Measurements from ENCODE around the gene A3GALT2. TPM values are rescaled to one million over a fixed set of nuclear protein-coding genes. Genes with fewer than 3 reads are reported as not detected.

A3GALT2 gene
- total RNA-seq, 4 donors from 2014 or later: 0.89 TPM; not detected in 3

DNA sequence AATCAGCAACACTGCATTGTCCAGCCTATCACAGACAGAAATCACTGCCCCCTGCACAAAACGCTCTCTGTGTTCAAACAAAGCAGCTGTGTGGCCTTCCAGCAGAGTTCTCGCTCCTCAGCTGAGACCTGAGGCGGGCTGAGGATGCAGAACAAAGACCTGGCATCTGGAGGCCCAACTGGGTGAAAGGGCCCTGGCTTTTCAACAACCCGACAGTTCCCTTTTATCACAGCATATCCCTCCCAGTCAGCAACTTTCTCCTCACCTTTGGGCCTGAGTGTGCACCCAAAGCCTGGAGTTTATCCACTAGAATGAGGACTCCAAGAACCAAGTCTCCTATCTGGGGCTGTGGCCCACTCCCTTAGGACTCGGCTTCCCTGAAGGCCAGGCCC is 42.6 kb upstream of the A3GALT2 start:
- H3K9me3 ChIP-seq: no peaks in the 10 kb centered on the region
- H3K4me1 ChIP-seq: peaks cover 45 to 66% of the 10 kb centered on the region in 2 donors
- no peaks in the 10 kb centered on the region for H3K36me3 ChIP-seq
- H3K27ac ChIP-seq: peak overlapping the region; percentile 83 to 87 (median 85)
- TF ChIP-seq, protein P1, sequence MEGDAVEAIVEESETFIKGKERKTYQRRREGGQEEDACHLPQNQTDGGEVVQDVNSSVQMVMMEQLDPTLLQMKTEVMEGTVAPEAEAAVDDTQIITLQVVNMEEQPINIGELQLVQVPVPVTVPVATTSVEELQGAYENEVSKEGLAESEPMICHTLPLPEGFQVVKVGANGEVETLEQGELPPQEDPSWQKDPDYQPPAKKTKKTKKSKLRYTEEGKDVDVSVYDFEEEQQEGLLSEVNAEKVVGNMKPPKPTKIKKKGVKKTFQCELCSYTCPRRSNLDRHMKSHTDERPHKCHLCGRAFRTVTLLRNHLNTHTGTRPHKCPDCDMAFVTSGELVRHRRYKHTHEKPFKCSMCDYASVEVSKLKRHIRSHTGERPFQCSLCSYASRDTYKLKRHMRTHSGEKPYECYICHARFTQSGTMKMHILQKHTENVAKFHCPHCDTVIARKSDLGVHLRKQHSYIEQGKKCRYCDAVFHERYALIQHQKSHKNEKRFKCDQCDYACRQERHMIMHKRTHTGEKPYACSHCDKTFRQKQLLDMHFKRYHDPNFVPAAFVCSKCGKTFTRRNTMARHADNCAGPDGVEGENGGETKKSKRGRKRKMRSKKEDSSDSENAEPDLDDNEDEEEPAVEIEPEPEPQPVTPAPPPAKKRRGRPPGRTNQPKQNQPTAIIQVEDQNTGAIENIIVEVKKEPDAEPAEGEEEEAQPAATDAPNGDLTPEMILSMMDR (IDR thresholded peaks at IDR 0.05): no peak
- no peak for TF ChIP-seq POLR2A (IDR thresholded peaks at IDR 0.05)
- 57 to 59% methylated on average over 5 of the region's 5 CpGs for WGBS, 2 donors
- no peaks in the 10 kb centered on the region for H3K27me3 ChIP-seq
- DNase-seq: peak in 1 of 2 donors; percentile 25
- intact Hi-C loops (cut with DNase I): no loop called here
- H3K4me3 ChIP-seq (replicated peaks in 1 of 3): no peak overlapping the region

DNA sequence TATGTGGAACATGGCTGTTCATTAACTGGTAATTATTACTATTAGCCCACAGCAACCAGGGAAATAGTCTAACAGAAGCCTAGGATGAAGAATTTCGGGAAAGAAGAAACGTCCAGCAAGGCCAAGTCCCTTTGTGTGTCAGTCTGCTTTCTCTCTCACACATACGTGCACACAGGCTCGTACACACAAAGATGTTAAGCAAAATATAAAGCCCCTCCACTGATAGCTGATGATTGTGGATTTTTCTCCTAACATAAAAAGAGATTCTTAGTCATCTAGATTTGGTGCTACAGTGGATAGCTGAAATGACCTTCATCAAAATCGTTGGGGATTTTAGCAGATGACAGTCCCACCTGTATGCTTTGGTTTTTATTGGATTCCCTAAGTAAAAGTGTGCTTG is 42.1 kb upstream of the A3GALT2 start:
- Histone ChIP-seq H3K27me3 (no peaks in the 10 kb centered on the region), H3K4me1 (peaks cover 50 to 70% of the 10 kb centered on the region in 2 donors), H3K36me3 (no peaks in the 10 kb centered on the region), H3K27ac (peak overlapping the region; percentile 83 to 87 (median 85)), H3K9me3 (no peaks in the 10 kb centered on the region), H3K4me3 (replicated peaks in 1 of 3) (no peak overlapping the region)
- DNase-seq: no peak
- intact Hi-C loops (cut with DNase I): no loop called here
- no peak for TF ChIP-seq POLR2A (IDR thresholded peaks at IDR 0.05)
- TF ChIP-seq, protein P1 (IDR thresholded peaks at IDR 0.05): no peak
- WGBS, 2 donors: 63 to 74% methylated on average over 5 of the region's 5 CpGs

DNA sequence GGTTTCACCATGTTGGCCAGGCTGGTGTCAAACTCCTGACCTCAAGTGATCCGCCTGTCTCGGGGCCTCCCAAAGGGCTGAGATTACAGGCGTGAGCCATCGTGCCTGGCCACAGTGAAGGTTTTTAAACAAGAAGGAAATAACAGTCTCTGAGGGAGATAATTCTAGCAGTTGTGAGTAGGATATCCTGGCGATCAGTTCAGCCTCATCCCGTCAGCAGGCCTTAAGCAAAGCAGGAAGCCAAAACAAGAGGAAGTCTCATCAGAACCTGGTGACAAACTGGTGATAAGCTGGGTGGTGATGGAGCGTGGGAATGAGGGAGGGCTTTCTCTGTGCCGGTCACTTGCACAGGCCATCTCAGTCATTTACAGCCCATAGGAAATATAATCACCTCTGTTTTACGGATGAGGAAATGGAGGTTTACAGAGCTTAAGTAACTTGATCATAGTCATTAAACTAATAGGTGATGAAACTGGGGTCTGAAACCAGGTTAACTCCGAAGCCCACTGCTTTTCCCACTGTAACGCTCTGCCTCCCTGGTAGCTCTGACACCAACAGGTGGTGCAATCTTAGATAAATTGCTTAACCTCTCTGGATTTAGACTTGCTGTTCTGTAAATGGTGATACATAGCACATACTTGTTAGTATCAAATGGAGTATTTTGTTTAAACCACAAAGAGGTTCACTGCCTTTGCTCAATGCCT is 40.8 kb upstream of the A3GALT2 start:
- H3K36me3 ChIP-seq: no peaks in the 10 kb centered on the region
- WGBS, 2 donors: 70% methylated on average over 11 of the region's 11 CpGs
- H3K9me3 ChIP-seq: no peaks in the 10 kb centered on the region
- DNase-seq: no peak
- H3K4me1 ChIP-seq: peaks cover 51 to 64% of the 10 kb centered on the region in 2 donors
- H3K27me3 ChIP-seq: no peaks in the 10 kb centered on the region
- intact Hi-C loops (cut with DNase I): no loop called here
- peak overlapping the region in 2 of 3 donors; percentile 31 to 83 for H3K27ac ChIP-seq
- H3K4me3 ChIP-seq (replicated peaks in 1 of 3): no peak overlapping the region
- TF ChIP-seq, protein P1 (IDR thresholded peaks at IDR 0.05): no peak
- no peak for TF ChIP-seq POLR2A (IDR thresholded peaks at IDR 0.05)

DNA sequence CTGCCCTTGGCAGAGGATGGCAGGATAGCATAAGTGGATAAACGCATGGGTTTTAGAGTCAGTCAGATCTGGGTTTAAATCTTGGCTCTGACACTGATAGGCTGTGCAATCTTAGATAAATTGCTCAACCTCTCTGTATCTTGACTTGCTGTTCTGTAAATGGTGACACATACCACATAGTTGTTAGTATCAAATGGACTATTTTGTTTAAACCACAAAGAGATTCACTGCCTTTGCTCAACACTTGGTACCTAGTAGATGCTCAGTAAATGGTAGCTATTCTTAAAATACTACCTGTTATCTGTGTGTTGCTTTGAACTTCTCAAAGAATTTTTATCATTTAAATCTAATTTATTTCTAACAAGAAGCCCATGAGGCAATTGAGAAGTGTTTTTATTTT is 39.5 kb upstream of the A3GALT2 start:
- Histone ChIP-seq H3K27ac (no peak overlapping the region), H3K36me3 (no peaks in the 10 kb centered on the region), H3K9me3 (no peaks in the 10 kb centered on the region), H3K4me3 (replicated peaks in 1 of 3) (no peak overlapping the region), H3K27me3 (no peaks in the 10 kb centered on the region), H3K4me1 (peaks cover 43 to 59% of the 10 kb centered on the region in 2 donors)
- 83 to 96% methylated on average over 1 of the region's 1 CpG for WGBS, 2 donors
- TF ChIP-seq POLR2A (IDR thresholded peaks at IDR 0.05): no peak
- TF ChIP-seq, protein P1 (IDR thresholded peaks at IDR 0.05): no peak
- no peak for DNase-seq
- intact Hi-C loops (cut with DNase I): no loop called here

DNA sequence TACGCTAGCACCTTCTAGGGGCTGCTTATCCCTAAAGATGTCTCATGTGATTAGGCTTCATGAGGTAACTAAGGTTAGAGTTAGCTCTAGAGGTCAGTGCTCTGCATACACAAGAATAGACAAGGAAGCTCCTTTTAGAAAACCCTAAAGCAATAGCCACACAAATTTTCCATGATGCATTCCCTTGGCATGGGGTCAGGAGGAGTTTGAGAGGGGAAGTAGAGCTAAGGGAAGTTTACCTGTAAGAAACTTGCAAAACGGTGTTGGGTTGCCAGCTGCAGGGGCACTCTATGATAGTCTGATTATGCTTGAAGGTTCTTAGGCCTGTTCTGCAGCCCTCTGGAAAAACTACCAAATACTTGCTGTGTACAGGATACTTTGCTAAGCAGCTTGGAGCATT is 39.0 kb upstream of the A3GALT2 start:
- Histone ChIP-seq H3K27me3 (no peaks in the 10 kb centered on the region), H3K9me3 (no peaks in the 10 kb centered on the region), H3K4me3 (replicated peaks in 1 of 3) (no peak overlapping the region), H3K27ac (peak overlapping the region in 1 of 3 donors; percentile 37), H3K36me3 (no peaks in the 10 kb centered on the region), H3K4me1 (peaks cover 39 to 55% of the 10 kb centered on the region in 2 donors)
- 76 to 81% methylated on average over 2 of the region's 2 CpGs for WGBS, 2 donors
- TF ChIP-seq POLR2A (IDR thresholded peaks at IDR 0.05): no peak
- TF ChIP-seq, protein P1 (IDR thresholded peaks at IDR 0.05): no peak
- intact Hi-C loops (cut with DNase I): no loop called here
- no peak for DNase-seq

All from thyroid gland (tissue), 4 donors.